Caco-2 (cell line): ENCODE data around the gene C4orf54. TPM values are rescaled to one million over a fixed set of nuclear protein-coding genes. Genes with fewer than 3 reads are reported as not detected.

Experiments
- BruUV-seq: library from RNA; stranded (reverse); fragments of 400-500 nt; replicated peaks from 2 replicates; lab custom pipeline; 2021; lab: Mats Ljungman, UMichigan
- CTCF ChIA-PET: fragments of 300-600 bp; sonication (Branson Sonifier 250); formaldehyde crosslinking; loops from one replicate; lab custom pipeline; 2022; ENCODE audit warnings: antibody characterized with exemption; lab: Charles Lee
- POLR2A ChIA-PET: fragments of 300-600 bp; sonication (Branson Sonifier 250); formaldehyde crosslinking; loops from one replicate; lab custom pipeline; 2022; ENCODE audit warnings: antibody characterized with exemption; lab: Charles Lee
- DNase-seq, 2 experiments: peaks; one replicate each; pipeline versions ENCODE4 v3.0.0 to v3.0.0-alpha.2; 2020 to 2022
- H3K27me3 ChIP-seq: replicated peaks from 2 replicates; pipeline ENCODE4 v1.6.0; 2011; ENCODE audit warnings: low read length; ENCODE audit not compliant: control insufficient read depth, insufficient read depth
- H3K36me3 ChIP-seq: 2 replicates; pipeline ENCODE4 v1.5.1; 2011; ENCODE audit warnings: low read length; ENCODE audit not compliant: control insufficient read depth, insufficient read depth
- H3K4me1 ChIP-seq: fragments of 250-450 bp; sonication (Bioruptor Pico); 2 replicates; pipeline ENCODE4 v1.5.1; 2020; ENCODE audit warnings: mild to moderate bottlenecking
- H3K4me3 ChIP-seq: 2 replicates; pipeline ENCODE4 v1.5.1; 2011; ENCODE audit warnings: low read depth, mild to moderate bottlenecking, control low read depth, low read length
- H3K9me3 ChIP-seq: fragments of 250-450 bp; sonication (Bioruptor Pico); 2 replicates; pipeline ENCODE4 v1.5.1; 2020; ENCODE audit warnings: mild to moderate bottlenecking, moderate library complexity
- H3K27ac Mint-ChIP-seq: one replicate; pipeline ENCODE4 v1.8.0; 2022; ENCODE audit warnings: mixed read lengths; ENCODE audit not compliant: unreplicated experiment
- H3K27me3 Mint-ChIP-seq: one replicate; pipeline ENCODE4 v1.8.0; 2022; ENCODE audit warnings: mixed read lengths; ENCODE audit not compliant: insufficient read depth, unreplicated experiment
- H3K36me3 Mint-ChIP-seq: one replicate; pipeline ENCODE4 v1.8.0; 2022; ENCODE audit warnings: mild to moderate bottlenecking, mixed read lengths; ENCODE audit not compliant: insufficient read depth, unreplicated experiment
- H3K4me1 Mint-ChIP-seq: one replicate; pipeline ENCODE4 v1.8.0; 2022; ENCODE audit warnings: low read depth, mixed read lengths; ENCODE audit not compliant: unreplicated experiment
- H3K4me3 Mint-ChIP-seq: one replicate; pipeline ENCODE4 v1.8.0; 2022; ENCODE audit warnings: mild to moderate bottlenecking, moderate library complexity, mixed read lengths; ENCODE audit not compliant: unreplicated experiment
- H3K9me3 Mint-ChIP-seq: one replicate; pipeline ENCODE4 v1.8.0; 2022; ENCODE audit warnings: mixed read lengths; ENCODE audit not compliant: unreplicated experiment
- CTCF ChIP-seq, 2 experiments: fragments of 200-600 bp in 1 of 2; IDR thresholded peaks; 1 replicate in 1 of 2; 2 replicates in 1 of 2; pipeline versions ENCODE4 v1.5.1 to v1.8.0; 2011 to 2022; ENCODE audit warnings: antibody characterized with exemption in 1 of 2, control low read depth in 1 of 2, inconsistent platforms in 1 of 2, low read depth in 1 of 2, low read length in 1 of 2, mild to moderate bottlenecking in 1 of 2, moderate library complexity in 1 of 2; ENCODE audit not compliant: insufficient read depth in 1 of 2, severe bottlenecking in 1 of 2, unreplicated experiment in 1 of 2
- intact Hi-C: fragments of 100-400 bp; cut with micrococcal nuclease; formaldehyde crosslinking; loops from one replicate; pipeline ENCODE4 v1.10.0; 2022; ENCODE audit not compliant: unreplicated experiment
- total RNA-seq: library from RNA; stranded (reverse); gene quantifications from 2 replicates; pipeline ENCODE4 v1.2.3, GENCODE V29; 2022

C4orf54 gene
- total RNA-seq, 1 experiment from 2014 or later = not detected

GRCh38 chr4:99693140-99693539 is 35.5 kb upstream of the C4orf54 start:
- peaks cover 13% of the 10 kb centered on the region for H3K9me3 Mint-ChIP-seq
- H3K27me3 Mint-ChIP-seq = peaks cover 3% of the 10 kb centered on the region
- Histone ChIP-seq H3K4me3 (no peak overlapping the region), H3K27me3 (no peaks in the 10 kb centered on the region), H3K36me3 (no peaks in the 10 kb centered on the region), H3K9me3 (0 out of 2 replicates have a peak, but pooled peaks cover 3% of the 10 kb centered on the region), H3K4me1 (no peaks in the 10 kb centered on the region)
- DNase-seq = no peak
- H3K36me3 Mint-ChIP-seq = no peaks in the 10 kb centered on the region
- intact Hi-C loops = no loop called here
- ChIA-PET POLR2A (no interaction called here), CTCF (no interaction called here)
- H3K4me1 Mint-ChIP-seq = no peaks in the 10 kb centered on the region
- no peak overlapping the region for H3K4me3 Mint-ChIP-seq
- BruUV-seq = no TSS peak
- no peak overlapping the region for H3K27ac Mint-ChIP-seq
- no peak for TF ChIP-seq CTCF (IDR thresholded peaks at IDR 0.05; ENCODE audit: insufficient read depth in 1 of 2, low read depth in 1 of 2, low read length in 1 of 2, severe bottlenecking in 1 of 2, unreplicated experiment in 1 of 2)

GRCh38 chr4:99690990-99691389 is 33.4 kb upstream of the C4orf54 start:
- Mint-ChIP-seq H3K36me3 (no peaks in the 10 kb centered on the region), H3K27me3 (peaks cover 3% of the 10 kb centered on the region), H3K27ac (no peak overlapping the region), H3K4me3 (no peak overlapping the region), H3K4me1 (no peaks in the 10 kb centered on the region), H3K9me3 (peaks cover 13% of the 10 kb centered on the region)
- BruUV-seq = no TSS peak
- Histone ChIP-seq H3K4me1 (no peaks in the 10 kb centered on the region), H3K4me3 (no peak overlapping the region), H3K36me3 (no peaks in the 10 kb centered on the region), H3K27me3 (no peaks in the 10 kb centered on the region), H3K9me3 (0 out of 2 replicates have a peak, but pooled peaks cover 3% of the 10 kb centered on the region)
- ChIA-PET POLR2A (no interaction called here), CTCF (no interaction called here)
- no peak for TF ChIP-seq CTCF (IDR thresholded peaks at IDR 0.05; ENCODE audit: insufficient read depth in 1 of 2, low read depth in 1 of 2, low read length in 1 of 2, severe bottlenecking in 1 of 2, unreplicated experiment in 1 of 2)
- no peak for DNase-seq
- intact Hi-C loops = no loop called here

- no peak for DNase-seq
- H3K4me1 Mint-ChIP-seq = no peaks in the 10 kb centered on the region
- no peaks in the 10 kb centered on the region for H3K36me3 Mint-ChIP-seq
- H3K27me3 Mint-ChIP-seq = peaks cover 3% of the 10 kb centered on the region
- H3K27ac Mint-ChIP-seq = no peak overlapping the region
- Histone ChIP-seq H3K27me3 (no peaks in the 10 kb centered on the region), H3K36me3 (no peaks in the 10 kb centered on the region), H3K9me3 (0 out of 2 replicates have a peak, but pooled peaks cover 3% of the 10 kb centered on the region), H3K4me3 (no peak overlapping the region), H3K4me1 (no peaks in the 10 kb centered on the region)
- H3K4me3 Mint-ChIP-seq = no peak overlapping the region
- ChIA-PET POLR2A (no interaction called here), CTCF (no interaction called here)
- intact Hi-C loops = no loop called here
- H3K9me3 Mint-ChIP-seq = peaks cover 13% of the 10 kb centered on the region
- no TSS peak for BruUV-seq
- no peak for TF ChIP-seq CTCF (IDR thresholded peaks at IDR 0.05; ENCODE audit: insufficient read depth in 1 of 2, low read depth in 1 of 2, low read length in 1 of 2, severe bottlenecking in 1 of 2, unreplicated experiment in 1 of 2)
Measured at GRCh38 chr4:99690472-99690871, 32.8 kb upstream of the C4orf54 start.
